Type B pancreatic cell (in vitro differentiated cells): ENCODE data around the gene WDFY3. TPM values are rescaled to one million over a fixed set of nuclear protein-coding genes. Genes with fewer than 3 reads are reported as not detected.

ENCODE experiments used
- DNase-seq: peaks from one replicate; pipeline ENCODE4 v3.0.0; 2021; ENCODE audit warnings: mixed read lengths; ENCODE audit not compliant: unreplicated experiment; ENCODE audit errors: extremely low spot score
- H3K27ac Mint-ChIP-seq: 2 replicates; pipeline ENCODE4 v1.8.0; 2021; ENCODE audit warnings: mild to moderate bottlenecking, mixed read lengths
- H3K27me3 Mint-ChIP-seq: 2 replicates; pipeline ENCODE4 v1.8.0; 2021; ENCODE audit warnings: mixed read lengths
- H3K36me3 Mint-ChIP-seq: 2 replicates; pipeline ENCODE4 v1.8.0; 2021; ENCODE audit warnings: mixed read lengths
- H3K4me1 Mint-ChIP-seq: one replicate; pipeline ENCODE4 v1.8.0; 2021; ENCODE audit warnings: mixed read lengths; ENCODE audit not compliant: unreplicated experiment
- H3K4me3 Mint-ChIP-seq: 2 replicates; pipeline ENCODE4 v1.8.0; 2021; ENCODE audit warnings: mild to moderate bottlenecking, mixed read lengths
- H3K9me3 Mint-ChIP-seq: 2 replicates; pipeline ENCODE4 v1.8.0; 2021; ENCODE audit warnings: mixed read lengths
- CTCF ChIP-seq: fragments of 200-600 bp; sonication (generic); conservative IDR thresholded peaks from 2 replicates; pipeline ENCODE4 v1.5.0; 2021; ENCODE audit warnings: antibody characterized with exemption, mild to moderate bottlenecking
- total RNA-seq: library from RNA; stranded (reverse); gene quantifications from 2 replicates; pipeline ENCODE4 v1.2.1, GENCODE V29; 2021; ENCODE audit warnings: low replicate concordance

Gene WDFY3
- total RNA-seq, 1 donor from 2014 or later = 79.5 TPM

GRCh38 chr4:84901173-84901572, 65.3 kb downstream of the WDFY3 start:
- no peaks in the 10 kb centered on the region for H3K9me3 Mint-ChIP-seq
- H3K36me3 Mint-ChIP-seq = peaks cover 28% of the 10 kb centered on the region
- TF ChIP-seq CTCF = no peak
- H3K4me3 Mint-ChIP-seq = no peak overlapping the region
- DNase-seq = no peak
- H3K27me3 Mint-ChIP-seq = no peaks in the 10 kb centered on the region
- no peak overlapping the region for H3K27ac Mint-ChIP-seq
- H3K4me1 Mint-ChIP-seq = peaks cover 12% of the 10 kb centered on the region

- Mint-ChIP-seq H3K36me3 (peaks cover 23% of the 10 kb centered on the region), H3K27ac (no peak overlapping the region), H3K4me3 (no peak overlapping the region), H3K9me3 (no peaks in the 10 kb centered on the region), H3K4me1 (peaks cover 11% of the 10 kb centered on the region), H3K27me3 (no peaks in the 10 kb centered on the region)
- no peak for DNase-seq
- TF ChIP-seq CTCF = no peak
These were observed 66.9 kb downstream of the WDFY3 start for GRCh38 chr4:84899616-84900015.

- TF ChIP-seq CTCF = no peak
- no peak for DNase-seq
- Mint-ChIP-seq H3K27me3 (no peaks in the 10 kb centered on the region), H3K4me3 (no peak overlapping the region), H3K4me1 (peaks cover 11% of the 10 kb centered on the region), H3K27ac (no peak overlapping the region), H3K9me3 (no peaks in the 10 kb centered on the region), H3K36me3 (peaks cover 18% of the 10 kb centered on the region)
These were observed 69.0 kb downstream of the WDFY3 start for GRCh38 chr4:84897516-84897915.

- H3K36me3 Mint-ChIP-seq = peaks cover 13% of the 10 kb centered on the region
- DNase-seq = no peak
- H3K4me3 Mint-ChIP-seq = no peak overlapping the region
- H3K27ac Mint-ChIP-seq = no peak overlapping the region
- H3K9me3 Mint-ChIP-seq = no peaks in the 10 kb centered on the region
- TF ChIP-seq CTCF = no peak
- H3K4me1 Mint-ChIP-seq = peaks cover 7% of the 10 kb centered on the region
- no peaks in the 10 kb centered on the region for H3K27me3 Mint-ChIP-seq
These were observed 71.2 kb downstream of the WDFY3 start for GRCh38 chr4:84895283-84895682.

GRCh38 chr4:84894621-84895020, 71.9 kb downstream of the WDFY3 start:
- H3K27ac Mint-ChIP-seq = no peak overlapping the region
- peaks cover 7% of the 10 kb centered on the region for H3K4me1 Mint-ChIP-seq
- H3K36me3 Mint-ChIP-seq = peaks cover 14% of the 10 kb centered on the region
- DNase-seq = no peak
- H3K27me3 Mint-ChIP-seq = no peaks in the 10 kb centered on the region
- H3K4me3 Mint-ChIP-seq = no peak overlapping the region
- no peaks in the 10 kb centered on the region for H3K9me3 Mint-ChIP-seq
- TF ChIP-seq CTCF = no peak

GRCh38 chr4:84892950-84893349, 73.5 kb downstream of the WDFY3 start:
- H3K4me1 Mint-ChIP-seq = peaks cover 7% of the 10 kb centered on the region
- no peak for DNase-seq
- no peaks in the 10 kb centered on the region for H3K27me3 Mint-ChIP-seq
- H3K36me3 Mint-ChIP-seq = peaks cover 16% of the 10 kb centered on the region
- H3K9me3 Mint-ChIP-seq = no peaks in the 10 kb centered on the region
- no peak overlapping the region for H3K4me3 Mint-ChIP-seq
- TF ChIP-seq CTCF = no peak
- peak overlapping the region; percentile 17 for H3K27ac Mint-ChIP-seq
